Gastroesophageal sphincter (tissue), 3 donors: Measurements from ENCODE around the gene TMPRSS4.

Experiments used
- CTCF ChIP-seq, 4 experiments: fragments of 200-600 bp in 2 of 4; fragments of 450-650 bp in 2 of 4; sonication (generic) in 1 of 4; IDR thresholded peaks; one replicate each; pipeline ENCODE4 v1.5.1; 2017 to 2019; ENCODE audit warnings: antibody characterized with exemption in 4 of 4, mild to moderate bottlenecking in 2 of 4, moderate library complexity in 2 of 4
- EP300 ChIP-seq: sonication (generic); formaldehyde crosslinking; IDR thresholded peaks from one replicate; pipeline ENCODE4 v1.6.1; 2017; ENCODE audit warnings: antibody characterized with exemption, mild to moderate bottlenecking
- POLR2A ChIP-seq, 2 donors: fragments of 450-650 bp; IDR thresholded peaks; one replicate each; pipeline ENCODE4 v1.6.1; 2017; ENCODE audit warnings: antibody characterized with exemption in 2 of 2, mild to moderate bottlenecking in 2 of 2, moderate library complexity in 1 of 2

- TF ChIP-seq CTCF (IDR thresholded peaks at IDR 0.05): no peak
- no peak for TF ChIP-seq EP300
- no peak for TF ChIP-seq POLR2A (IDR thresholded peaks at IDR 0.05)
Measured at GRCh38 chr11:118068206-118068944, 8.5 kb upstream of the TMPRSS4 start.
